HL-60 (cell line): ENCODE results near the gene LOC101059915.
A peak's percentile ranks its signal among the peaks of the same experiment; 100 is the strongest.
"Not testable (repeated sequence)": the region's sequence is repeated elsewhere in the genome, so short reads cannot be mapped to it uniquely, and the experiment has no call there.

Source experiments
- DNase-seq, 2 experiments: peaks; one replicate each; pipeline ENCODE4 v3.0.0-alpha.2; 2010 to 2020; ENCODE audit warnings: low read depth in 1 of 2, low spot score in 1 of 2
- H3K27ac ChIP-seq: fragments of 250-450 bp; sonication (Bioruptor Pico); replicated peaks from 2 replicates; pipeline ENCODE4 v1.5.1; 2020; ENCODE audit warnings: mild to moderate bottlenecking, moderate library complexity
- H3K27me3 ChIP-seq: fragments of 250-450 bp; sonication (Bioruptor Pico); 2 replicates; pipeline ENCODE4 v1.5.1; 2021; ENCODE audit warnings: mild to moderate bottlenecking, moderate library complexity; ENCODE audit not compliant: insufficient read depth, poor library complexity, severe bottlenecking
- H3K4me3 ChIP-seq: replicated peaks from 2 replicates; pipeline ENCODE4 v1.5.1; 2011; ENCODE audit warnings: mild to moderate bottlenecking, control low read depth, low read length; ENCODE audit not compliant: insufficient read depth
- GABPA ChIP-seq: IDR thresholded peaks from 2 replicates; pipeline ENCODE4 v1.6.1; 2012; ENCODE audit warnings: low read depth
- POLR2AphosphoS5 ChIP-seq: IDR thresholded peaks from 2 replicates; pipeline ENCODE4 v1.6.1; 2012; ENCODE audit warnings: low read depth
- REST ChIP-seq: IDR thresholded peaks from 2 replicates; pipeline ENCODE4 v1.6.1; 2012; ENCODE audit warnings: low read depth; ENCODE audit not compliant: insufficient replicate concordance
- SPI1 ChIP-seq: IDR thresholded peaks from 2 replicates; pipeline ENCODE4 v1.6.1; 2012; ENCODE audit warnings: low read depth, mild to moderate bottlenecking, borderline replicate concordance
- TF ChIP-seq, protein P1 (sequence below): IDR thresholded peaks from one replicate; pipeline ENCODE4 v1.5.1; 2011; ENCODE audit warnings: low read length, control low read depth, inconsistent platforms; ENCODE audit not compliant: insufficient read depth

Gene LOC101059915

GRCh38 chrX:71638409-71638808, 28.9 kb upstream of the LOC101059915 start:
- DNase-seq = no peak
- no peak overlapping the region for H3K4me3 ChIP-seq
- no peak overlapping the region for H3K27ac ChIP-seq
- H3K27me3 ChIP-seq = no peaks in the 10 kb centered on the region
- TF ChIP-seq GABPA (no peak), SPI1 (no peak), REST (no peak), POLR2AphosphoS5 (no peak)
- TF ChIP-seq, protein P1, sequence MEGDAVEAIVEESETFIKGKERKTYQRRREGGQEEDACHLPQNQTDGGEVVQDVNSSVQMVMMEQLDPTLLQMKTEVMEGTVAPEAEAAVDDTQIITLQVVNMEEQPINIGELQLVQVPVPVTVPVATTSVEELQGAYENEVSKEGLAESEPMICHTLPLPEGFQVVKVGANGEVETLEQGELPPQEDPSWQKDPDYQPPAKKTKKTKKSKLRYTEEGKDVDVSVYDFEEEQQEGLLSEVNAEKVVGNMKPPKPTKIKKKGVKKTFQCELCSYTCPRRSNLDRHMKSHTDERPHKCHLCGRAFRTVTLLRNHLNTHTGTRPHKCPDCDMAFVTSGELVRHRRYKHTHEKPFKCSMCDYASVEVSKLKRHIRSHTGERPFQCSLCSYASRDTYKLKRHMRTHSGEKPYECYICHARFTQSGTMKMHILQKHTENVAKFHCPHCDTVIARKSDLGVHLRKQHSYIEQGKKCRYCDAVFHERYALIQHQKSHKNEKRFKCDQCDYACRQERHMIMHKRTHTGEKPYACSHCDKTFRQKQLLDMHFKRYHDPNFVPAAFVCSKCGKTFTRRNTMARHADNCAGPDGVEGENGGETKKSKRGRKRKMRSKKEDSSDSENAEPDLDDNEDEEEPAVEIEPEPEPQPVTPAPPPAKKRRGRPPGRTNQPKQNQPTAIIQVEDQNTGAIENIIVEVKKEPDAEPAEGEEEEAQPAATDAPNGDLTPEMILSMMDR = no peak

DNA sequence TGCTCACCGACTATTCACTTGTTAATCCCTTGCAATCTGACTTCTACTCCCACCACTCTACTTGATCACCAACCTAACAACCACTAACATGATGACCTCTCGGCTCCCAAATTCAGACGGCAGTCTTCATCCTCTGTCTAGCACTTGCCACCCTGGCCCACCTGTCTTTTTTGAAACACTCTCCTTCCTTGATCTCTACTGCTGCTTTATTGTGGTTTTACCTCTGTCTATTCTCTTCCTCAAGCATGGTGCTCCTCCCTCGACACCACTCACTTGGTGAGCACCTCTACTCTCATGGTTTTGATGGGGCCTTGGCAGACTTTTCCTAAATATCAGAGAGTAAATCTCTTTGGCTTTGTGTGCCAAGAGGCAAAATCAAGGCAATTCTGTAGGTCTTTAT, 27.3 kb upstream of the LOC101059915 start:
- Histone ChIP-seq H3K27me3 (no peaks in the 10 kb centered on the region), H3K4me3 (no peak overlapping the region), H3K27ac (no peak overlapping the region)
- TF ChIP-seq GABPA = no peak
- TF ChIP-seq POLR2AphosphoS5 = no peak
- TF ChIP-seq, protein P1 = no peak
- TF ChIP-seq SPI1 = no peak
- no peak for TF ChIP-seq REST
- no peak for DNase-seq

- not testable (repeated sequence) for H3K27me3 ChIP-seq, H3K27ac ChIP-seq, H3K4me3 ChIP-seq, DNase-seq
These were observed 22.9 kb upstream of the LOC101059915 start for GRCh38 chrX:71644406-71644805.

DNA sequence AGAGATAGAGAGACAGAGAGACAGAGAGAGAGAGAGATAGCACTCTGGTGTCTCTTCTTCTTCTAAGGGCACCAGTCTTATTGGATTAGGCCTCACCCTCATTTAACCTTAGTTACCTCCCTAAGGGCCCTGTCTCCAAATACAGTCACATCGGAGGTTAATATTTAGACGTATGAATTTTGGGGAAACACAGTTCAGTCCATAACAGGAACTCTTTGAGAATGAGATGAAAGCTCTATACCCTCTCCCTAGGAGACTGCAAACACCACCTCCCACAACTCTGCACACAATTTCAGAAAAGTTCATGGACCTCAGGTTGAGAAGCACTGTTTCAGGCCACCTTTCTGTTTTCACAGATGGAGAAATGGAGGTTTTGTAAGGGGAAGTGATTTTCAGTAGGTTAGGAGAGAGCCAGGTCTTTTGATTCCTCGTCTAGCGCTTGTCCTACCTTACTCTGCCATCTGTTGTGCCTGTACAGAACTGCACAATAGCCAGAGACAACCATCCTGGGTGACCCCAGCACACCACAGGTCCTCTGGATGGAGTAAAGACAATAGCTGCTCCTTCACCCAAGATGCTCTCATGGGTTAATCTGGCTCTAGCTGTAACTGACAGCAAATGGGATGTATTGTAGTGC, 16.9 kb upstream of the LOC101059915 start:
- no peak overlapping the region for H3K4me3 ChIP-seq
- TF ChIP-seq, protein P1 = no peak
- peak; percentile 15; the same call in 1 of the 2 replicates for TF ChIP-seq SPI1
- TF ChIP-seq GABPA = no peak
- no peak for TF ChIP-seq REST
- peak in 1 of 2 experiments; percentile 34 for DNase-seq
- H3K27ac ChIP-seq = no peak overlapping the region
- no peaks in the 10 kb centered on the region for H3K27me3 ChIP-seq
